Cardiac septum (tissue), 1 donor: ENCODE measurements around the gene PPBP. TPM values are rescaled to one million over a fixed set of nuclear protein-coding genes. Genes with fewer than 3 reads are reported as not detected.

ENCODE experiments used
- DNase-seq: peaks from one replicate; pipeline ENCODE4 v3.0.0-alpha.2; 2020; ENCODE audit warnings: low spot score
- intact Hi-C: fragments of 100-400 bp; cut with DNase I; formaldehyde crosslinking; loops from one replicate; pipeline ENCODE4 v1.14.0; 2022
- long read RNA-seq: library from polyadenylated mRNA; unstranded; transcript quantifications from one replicate; pipeline ENCODE4 v2.0.0, GENCODE V29; 2021
- total RNA-seq: library from RNA; stranded (reverse); fragmentation: NEBNext Ultra II Directional; extraction: Animal tissue kit (Norgen Biotek cat#: 25700); gene quantifications from one replicate; pipeline ENCODE4 v1.2.1, GENCODE V29; 2021
- donor health status: DM: no; HTN: no; CAD: no.

PPBP gene, protein sequence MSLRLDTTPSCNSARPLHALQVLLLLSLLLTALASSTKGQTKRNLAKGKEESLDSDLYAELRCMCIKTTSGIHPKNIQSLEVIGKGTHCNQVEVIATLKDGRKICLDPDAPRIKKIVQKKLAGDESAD
- 1.9 TPM for total RNA-seq
- long read RNA-seq: 0 reads

DNA sequence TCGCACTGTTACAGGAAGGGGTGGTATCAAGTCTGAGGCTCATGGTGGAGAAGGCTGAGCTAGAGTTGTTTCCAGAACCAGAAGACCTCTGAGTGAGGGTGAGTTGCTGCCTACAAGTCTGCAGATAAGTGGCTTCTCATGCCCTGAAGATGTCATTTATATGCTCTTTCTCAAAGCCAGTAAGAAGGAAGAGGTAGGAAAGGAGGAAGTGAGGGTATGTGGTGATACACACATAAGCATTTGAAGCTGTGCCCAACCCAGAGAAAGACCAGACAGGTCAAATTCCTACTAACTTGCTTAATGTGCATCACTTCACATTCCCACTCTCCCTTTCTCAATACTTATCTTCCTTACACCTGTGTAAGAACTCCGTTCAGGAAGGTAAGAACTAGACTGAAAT, at the start of gene PPBP:
Gene PPBP, minus strand, starts transcription at position 130 of the 400 bp plus-strand sequence. Its CDS starts 87 bp downstream, at position 43.
- no peak for DNase-seq
- intact Hi-C loops: no loop called here

DNA sequence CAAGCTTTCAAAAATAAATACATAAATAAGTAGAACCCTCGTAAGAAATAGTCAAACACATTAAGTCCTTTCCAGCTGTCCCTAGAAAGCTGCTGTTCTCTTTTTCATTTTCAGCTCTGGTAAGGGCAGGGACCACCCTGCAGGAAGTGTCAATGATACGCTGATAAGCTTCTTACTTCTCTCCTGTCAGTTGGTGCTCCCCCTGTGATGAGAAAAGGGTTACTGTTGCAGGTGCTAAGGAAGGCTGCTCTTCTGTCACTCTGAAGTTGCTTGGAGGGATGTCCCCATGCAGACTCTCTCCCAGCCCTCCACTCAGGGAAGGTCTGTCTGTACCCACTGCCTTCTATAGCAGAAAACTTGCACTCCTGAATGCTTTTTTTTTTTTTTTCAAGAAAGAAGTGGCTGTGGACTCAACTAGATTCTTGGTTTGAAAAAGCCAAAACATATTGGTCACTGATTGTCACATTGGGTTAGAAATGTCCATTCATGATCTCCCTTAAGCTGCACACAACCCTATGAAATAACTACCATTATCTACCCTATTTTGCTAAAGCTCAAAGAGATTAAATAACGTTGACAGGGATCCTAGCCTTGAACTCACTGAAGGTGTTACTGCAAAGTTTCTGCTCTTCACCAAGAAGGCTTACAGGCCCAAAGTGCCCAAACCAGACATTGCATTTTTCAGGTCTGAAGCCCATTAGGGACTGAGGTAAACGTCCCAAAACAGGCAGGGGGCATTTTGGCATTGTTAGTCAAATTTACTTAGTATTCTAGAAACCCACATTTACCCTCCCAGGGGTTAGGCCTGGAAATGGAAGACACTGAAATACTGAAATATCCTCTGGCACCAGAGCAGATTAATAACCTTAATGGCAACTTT, 49.3 kb upstream of the PPBP start:
- DNase-seq: no peak
- intact Hi-C loops: loop anchor here (10.0 kb wide), 1 partner anchor 313 kb away; no protein-coding TSS in a partner anchor

DNA sequence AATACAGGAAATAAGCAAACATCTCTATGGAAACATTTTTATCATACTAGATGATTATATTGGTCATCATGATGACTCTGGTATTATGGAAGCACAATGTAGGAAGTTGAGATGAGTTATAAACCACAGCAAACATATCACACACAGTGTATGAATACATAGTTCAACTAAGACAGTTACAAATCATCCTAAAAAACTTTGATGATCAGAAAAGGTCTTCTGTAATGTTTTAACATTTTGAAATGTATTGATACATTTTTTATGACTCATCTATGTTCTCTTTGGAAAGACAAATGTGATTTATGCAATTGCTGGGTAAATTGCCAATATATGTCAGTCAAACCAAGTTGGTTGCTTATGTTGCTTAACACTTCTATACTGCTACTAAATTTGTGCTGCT, 45.7 kb upstream of the PPBP start:
- intact Hi-C loops: loop anchor here (10.0 kb wide), 1 partner anchor 309 kb away; no protein-coding TSS in a partner anchor
- no peak for DNase-seq

DNA sequence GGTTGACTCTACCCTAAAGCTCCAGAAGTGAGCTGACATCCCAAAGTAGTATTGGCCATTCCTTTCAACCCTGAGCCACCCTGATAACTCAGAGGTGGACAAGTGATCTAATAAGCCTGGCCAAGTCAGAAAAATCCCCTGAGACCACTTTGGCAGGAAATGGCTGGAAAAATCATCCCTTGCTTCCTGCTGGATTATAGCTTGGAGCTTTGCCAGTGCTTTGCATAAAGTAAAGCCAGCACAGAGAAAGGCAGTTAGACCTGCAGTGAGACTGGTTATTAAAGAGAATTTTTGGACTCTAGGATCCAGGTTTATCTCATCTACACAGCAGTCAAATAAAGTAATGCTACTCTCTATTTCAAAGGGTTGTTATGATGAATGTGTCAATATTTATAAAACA, 44.1 kb upstream of the PPBP start:
- intact Hi-C loops: loop anchor here (10.0 kb wide), 1 partner anchor 307 kb away; no protein-coding TSS in a partner anchor
- no peak for DNase-seq

DNA sequence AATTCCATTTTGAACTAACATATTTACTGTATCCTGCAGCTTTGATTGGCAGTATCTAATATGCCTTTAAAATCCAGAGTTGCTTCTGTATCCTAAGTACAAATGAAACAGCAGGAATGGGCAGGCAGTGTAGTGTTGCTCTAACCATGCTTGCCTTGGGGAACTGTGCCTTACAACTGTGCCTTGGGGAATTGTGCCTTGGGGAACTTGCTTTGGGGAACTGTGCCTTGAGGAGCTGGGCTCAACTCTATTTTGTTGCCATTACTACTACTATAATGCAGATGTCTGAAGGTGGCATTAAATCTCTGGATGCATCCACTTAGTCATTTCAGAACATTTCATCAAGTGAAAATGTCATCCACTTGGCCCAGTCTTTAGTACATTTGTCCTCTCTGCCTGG, 43.6 kb upstream of the PPBP start:
- DNase-seq: no peak
- intact Hi-C loops: loop anchor here (10.0 kb wide), 1 partner anchor 307 kb away; no protein-coding TSS in a partner anchor

DNA sequence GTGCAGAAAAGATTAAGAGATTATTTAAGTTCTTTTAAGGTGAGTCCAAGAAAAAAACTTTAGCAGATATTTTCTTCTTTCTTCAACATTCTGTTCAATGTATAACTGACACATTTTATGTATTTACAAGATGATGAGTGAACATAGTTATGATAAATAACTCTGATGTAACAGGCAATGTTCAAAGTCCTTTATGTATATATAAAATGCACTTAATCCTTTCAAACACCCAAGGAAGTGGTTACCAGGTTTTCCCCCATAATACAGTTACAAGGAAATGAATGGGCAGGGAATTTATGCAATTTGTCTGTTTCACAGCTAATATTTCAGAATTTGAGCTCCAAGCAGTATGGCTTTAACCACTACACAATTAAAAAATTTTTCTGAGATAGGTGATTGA, 42.3 kb upstream of the PPBP start:
- no peak for DNase-seq
- intact Hi-C loops: loop anchor here (10.0 kb wide), 1 partner anchor 305 kb away; no protein-coding TSS in a partner anchor

DNA sequence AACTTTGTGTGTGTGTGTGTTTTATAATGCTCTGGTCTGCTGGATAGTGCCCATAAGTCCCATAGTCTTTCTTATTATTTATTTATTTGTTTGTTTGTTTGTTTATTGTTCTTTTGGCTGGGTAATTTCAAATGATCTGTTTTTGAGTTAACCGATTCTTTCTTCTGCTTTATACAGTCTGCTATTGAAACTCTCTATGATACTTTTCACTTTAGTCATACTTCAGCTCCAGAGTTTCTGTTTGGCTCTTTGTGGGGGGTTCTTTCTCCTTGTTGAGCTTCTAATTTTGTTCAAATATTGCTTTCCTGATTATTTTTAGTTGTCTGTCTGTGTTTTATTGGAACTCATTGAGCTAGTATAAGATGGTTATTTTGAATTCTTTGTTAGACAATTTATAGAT, 40.5 kb upstream of the PPBP start:
- intact Hi-C loops: no loop called here
- no peak for DNase-seq

DNA sequence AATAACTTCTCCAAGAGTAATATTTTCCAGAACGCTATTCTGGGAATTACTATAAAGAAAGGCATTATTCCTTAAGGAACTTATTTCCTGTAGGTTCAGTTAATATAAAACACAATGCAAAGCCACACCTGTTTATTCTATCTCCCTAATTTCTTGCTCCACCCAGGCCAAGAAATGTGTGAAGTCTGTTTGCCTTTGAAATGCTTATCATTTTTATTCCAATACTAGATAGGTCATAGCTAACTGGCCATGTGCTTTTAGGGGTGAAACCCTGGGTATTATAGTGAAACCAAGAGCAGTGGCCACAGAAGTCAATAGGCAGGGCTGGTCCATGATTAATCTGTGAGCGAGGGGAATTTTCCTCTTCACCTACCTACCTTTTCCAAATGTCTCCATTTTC, 35.7 kb upstream of the PPBP start:
- intact Hi-C loops: no loop called here
- DNase-seq: no peak

DNA sequence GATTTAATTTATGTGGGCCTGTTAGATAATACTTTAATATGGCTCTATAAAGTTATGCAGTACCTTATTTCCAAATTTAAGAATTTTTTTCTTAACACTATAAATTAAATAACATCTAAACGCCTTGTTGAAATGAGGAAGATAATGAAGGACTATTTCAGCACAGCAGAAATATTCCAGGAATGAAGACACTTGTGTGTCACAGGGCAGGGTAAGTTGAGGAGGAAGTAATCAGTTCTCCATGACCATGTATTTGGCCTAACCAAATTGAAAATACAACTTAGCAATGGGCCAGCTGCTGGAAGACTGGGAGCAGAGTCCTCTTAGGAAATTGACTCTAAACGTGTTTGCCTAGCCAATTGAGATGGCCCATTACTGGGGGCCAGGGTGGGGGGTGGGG, 33.6 kb upstream of the PPBP start:
- intact Hi-C loops: no loop called here
- DNase-seq: no peak

DNA sequence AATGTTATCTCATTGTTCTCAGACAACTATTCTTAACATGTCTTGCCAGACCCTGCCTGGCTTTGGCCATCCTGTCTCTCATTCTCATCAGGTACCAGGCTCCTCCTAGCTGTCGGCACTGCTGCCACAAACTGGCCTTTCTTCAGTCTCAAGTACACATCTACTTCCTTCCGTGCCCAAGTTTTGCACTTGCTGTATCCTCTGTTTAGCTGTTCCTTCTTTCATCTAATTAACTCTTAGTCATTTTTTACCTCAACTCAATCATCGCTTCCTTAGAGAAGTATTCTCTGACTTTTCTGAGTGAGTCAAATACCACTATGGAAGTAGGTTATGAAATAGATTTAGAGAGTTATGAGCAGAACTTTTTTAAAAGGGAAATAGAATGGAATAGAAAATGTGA, 30.8 kb upstream of the PPBP start:
- intact Hi-C loops: no loop called here
- DNase-seq: no peak

DNA sequence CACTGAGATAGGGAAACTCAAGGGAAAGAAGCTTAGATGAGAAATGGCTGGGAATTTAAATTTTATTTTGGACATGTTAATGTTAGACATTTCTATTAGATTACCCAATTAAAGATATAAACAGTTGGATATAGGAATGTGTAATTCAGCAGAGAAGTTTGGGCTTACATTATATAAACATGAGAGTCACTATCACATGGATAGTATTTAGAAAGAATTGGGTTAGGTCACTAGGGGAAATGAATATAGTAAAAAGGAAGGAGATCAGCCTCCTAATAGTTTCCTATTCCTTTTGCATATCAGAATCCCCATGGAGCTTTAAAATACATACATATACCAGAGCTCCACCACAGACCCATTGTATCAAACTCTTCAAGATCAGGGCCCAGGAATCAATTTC, 30.1 kb upstream of the PPBP start:
- intact Hi-C loops: no loop called here

DNA sequence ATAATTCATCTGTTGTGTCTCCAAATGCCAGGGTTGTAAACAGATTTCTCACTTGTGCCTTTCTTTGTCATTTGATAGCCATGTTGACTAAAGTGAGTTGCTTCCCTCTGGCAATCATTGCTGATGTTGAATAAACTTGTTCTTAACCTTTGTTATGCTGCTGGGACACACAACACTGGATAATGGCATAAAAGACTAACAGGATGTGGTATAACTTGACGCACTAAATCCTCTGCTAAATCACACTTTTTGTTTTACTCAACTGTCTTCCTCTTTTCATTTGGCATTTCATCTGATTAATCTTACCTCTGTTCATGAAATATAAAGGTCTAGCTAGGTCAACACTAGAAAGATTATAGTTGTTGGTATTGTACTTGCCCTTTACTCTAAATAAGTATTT, 28.1 kb upstream of the PPBP start:
- no peak for DNase-seq
- intact Hi-C loops: no loop called here

More for the DNA sequence above, 30.1 kb upstream of the PPBP start:
- no peak for DNase-seq

DNA sequence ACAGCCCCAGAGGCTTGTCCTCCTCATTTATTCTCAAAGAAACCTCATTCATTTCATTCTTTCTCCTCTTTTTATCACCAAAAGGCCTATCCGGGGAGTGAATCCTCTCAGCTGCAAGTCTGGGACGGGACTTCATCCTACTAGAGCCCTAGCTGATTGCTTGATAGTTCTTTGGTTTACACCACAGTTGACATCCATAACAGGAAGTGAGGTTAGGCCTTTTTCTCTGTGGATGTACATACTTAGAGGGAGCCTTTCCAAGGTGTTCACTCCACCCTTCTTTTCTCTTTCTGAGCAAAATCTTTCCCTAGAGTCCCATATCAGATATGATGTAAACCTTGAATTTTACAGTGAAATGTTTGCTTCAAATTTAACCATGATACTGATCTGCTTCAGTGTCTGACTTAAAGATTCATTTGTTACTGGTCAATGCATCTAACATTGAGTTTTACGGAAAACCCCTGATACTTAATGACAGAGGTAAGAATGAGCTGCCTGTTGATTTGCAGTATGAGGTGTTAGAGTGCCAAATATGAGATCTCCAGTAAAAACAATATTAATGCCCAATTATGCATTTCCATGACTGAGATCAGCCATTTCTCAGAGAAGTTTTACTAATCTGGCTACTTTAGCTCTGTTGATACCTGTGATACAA, 27.3 kb upstream of the PPBP start:
- intact Hi-C loops: no loop called here
- DNase-seq: no peak

DNA sequence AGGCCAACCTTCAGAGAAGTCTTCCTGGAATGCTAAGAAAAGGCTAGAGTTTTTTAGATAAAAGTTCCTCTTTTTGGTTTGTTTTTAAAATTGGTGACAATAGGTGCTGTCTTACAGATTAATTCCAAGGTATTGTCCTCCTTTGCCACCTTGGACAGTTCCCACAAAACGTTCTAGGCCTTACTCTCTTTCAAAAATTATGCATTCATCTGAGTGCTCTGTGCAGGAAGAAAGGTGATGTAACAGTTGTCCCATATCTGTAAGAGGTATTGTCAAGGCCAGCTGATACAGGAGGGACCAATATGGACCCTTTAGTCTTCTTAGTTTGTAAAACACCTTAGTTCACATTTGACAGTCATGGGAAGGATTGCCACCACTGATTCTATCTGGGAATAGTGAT, 26.3 kb upstream of the PPBP start:
- intact Hi-C loops: no loop called here
- no peak for DNase-seq

DNA sequence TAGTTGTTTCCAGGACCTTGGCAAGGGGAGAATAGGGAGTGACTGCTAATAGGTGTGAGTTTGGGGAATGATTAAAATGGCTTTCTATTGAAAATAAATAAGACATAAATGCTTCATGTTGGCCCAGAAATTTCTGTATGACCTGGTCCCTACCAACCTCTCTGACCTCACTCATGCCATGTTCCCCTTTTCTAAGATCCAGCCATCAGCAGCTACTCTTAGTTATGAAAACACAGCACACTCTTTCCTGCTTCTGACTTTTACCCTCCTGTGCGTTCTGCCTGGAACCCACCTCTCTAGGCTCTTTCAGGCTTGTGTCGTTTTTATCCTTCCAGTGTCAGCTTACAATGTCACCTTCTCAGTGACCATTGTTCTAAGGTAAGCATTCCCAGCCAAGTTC, 25.3 kb upstream of the PPBP start:
- DNase-seq: no peak
- intact Hi-C loops: no loop called here

DNA sequence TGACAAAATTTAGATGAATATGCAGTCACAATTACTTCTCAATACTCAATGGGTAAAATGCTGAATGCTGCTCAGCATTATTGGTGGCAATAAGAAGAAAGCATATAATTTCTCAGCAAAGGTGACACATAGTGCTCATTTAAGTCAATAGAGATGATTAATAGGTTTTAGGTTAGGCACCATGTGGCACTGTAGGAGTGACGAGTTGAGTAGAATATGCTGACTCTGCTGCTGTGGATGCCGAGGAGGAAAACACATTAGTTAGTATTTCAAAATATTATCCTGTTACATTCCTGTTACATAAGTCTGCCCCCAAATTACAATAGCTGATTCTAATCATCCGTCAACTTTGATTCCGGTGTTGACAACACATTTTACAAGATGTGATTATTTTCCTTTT, 24.1 kb upstream of the PPBP start:
- intact Hi-C loops: no loop called here
- DNase-seq: no peak

DNA sequence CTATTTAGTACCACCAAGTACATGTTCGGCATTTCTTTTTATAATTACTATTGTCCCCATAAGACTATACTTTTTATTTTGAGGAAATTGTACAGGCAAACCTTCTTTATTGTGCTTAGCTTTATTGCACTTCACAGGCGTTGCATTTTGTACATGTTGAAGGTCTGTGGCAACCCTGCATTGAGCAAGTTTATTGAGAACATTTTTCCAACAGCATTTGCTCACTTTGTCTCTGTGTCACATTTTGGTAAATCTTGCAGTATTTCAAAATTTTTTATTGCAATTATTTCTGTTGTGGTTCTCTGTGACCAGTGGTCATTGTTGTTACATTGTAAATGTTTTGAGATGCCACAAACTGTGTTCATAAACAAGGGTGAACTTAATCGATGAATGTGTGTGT, 21.3 kb upstream of the PPBP start:
- intact Hi-C loops: no loop called here
- no peak for DNase-seq

DNA sequence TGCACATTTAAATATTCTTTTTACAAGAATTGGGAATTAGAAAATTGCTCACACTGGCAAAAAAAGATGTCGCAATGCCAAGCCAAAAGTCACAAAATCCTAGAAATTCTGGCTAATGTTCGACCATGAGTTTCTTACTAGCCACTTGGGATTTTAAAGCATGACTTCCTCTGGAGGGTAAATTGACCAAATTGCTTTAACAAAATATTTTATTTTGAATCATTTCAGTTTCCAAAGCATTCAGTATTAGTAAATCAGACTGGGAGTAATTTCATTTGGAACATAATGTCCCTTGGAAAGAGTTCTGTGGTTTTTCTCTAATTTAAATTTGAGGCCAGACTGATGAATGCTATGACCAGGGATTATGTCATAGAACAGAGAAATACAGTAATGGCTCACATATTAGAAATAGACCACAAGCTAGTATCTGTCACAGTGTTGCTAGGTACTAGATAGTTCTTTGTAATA, 18.1 kb upstream of the PPBP start:
- intact Hi-C loops: no loop called here
- DNase-seq: no peak

DNA sequence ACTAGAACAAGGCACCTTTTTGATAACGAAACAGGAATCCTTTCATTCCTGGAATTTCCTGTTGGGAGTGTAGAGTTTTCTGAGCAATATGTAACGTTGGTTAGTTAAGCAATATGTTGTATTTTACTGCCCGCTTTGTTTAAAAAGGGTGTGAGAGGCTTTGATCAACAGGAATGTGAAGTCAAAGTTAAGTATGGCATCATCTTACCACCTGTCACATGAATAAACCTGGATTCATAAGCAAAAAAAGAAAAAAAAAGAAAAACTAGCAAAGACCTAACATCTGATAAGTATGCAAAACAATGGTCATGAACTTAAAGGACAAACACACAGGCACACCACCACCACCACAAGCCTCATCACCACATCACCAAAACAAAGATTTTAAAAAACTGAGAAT, 17.5 kb upstream of the PPBP start:
- intact Hi-C loops: no loop called here

DNA sequence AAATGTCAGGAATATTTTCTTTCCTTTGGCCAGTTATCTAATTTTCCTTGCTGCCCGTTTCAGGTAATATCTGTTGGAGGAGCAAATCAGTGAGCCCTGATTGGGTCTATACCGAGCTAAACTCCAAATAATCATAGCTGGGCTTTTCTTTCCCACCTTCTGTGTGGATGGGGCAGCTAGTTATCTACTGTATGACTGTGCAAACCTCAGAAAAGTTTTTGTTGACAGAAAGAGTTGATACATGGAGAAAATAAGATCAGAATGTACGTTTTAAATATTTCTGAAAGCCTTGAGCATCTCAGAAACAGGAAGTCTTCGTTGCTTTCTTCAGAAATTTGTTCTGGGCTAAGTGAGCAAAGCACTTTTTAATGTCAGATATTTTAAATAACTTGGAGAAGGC, 16.7 kb upstream of the PPBP start:
- no peak for DNase-seq
- intact Hi-C loops: no loop called here

More for the DNA sequence above, 17.5 kb upstream of the PPBP start:
- no peak for DNase-seq
